Nucleus accumbens (tissue), 56 donors: ENCODE measurements around the gene KRTCAP3.
A peak's percentile ranks its signal among the peaks of the same experiment; 100 is the strongest.
"Not testable (repeated sequence)": the region's sequence is repeated elsewhere in the genome, so short reads cannot be mapped to it uniquely, and the experiment has no call there.

Experiments
- DNase-seq, 56 donors: peaks; one replicate each; lab custom pipeline; 2025; lab: John Stamatoyannopoulos, UW

KRTCAP3 gene

DNA sequence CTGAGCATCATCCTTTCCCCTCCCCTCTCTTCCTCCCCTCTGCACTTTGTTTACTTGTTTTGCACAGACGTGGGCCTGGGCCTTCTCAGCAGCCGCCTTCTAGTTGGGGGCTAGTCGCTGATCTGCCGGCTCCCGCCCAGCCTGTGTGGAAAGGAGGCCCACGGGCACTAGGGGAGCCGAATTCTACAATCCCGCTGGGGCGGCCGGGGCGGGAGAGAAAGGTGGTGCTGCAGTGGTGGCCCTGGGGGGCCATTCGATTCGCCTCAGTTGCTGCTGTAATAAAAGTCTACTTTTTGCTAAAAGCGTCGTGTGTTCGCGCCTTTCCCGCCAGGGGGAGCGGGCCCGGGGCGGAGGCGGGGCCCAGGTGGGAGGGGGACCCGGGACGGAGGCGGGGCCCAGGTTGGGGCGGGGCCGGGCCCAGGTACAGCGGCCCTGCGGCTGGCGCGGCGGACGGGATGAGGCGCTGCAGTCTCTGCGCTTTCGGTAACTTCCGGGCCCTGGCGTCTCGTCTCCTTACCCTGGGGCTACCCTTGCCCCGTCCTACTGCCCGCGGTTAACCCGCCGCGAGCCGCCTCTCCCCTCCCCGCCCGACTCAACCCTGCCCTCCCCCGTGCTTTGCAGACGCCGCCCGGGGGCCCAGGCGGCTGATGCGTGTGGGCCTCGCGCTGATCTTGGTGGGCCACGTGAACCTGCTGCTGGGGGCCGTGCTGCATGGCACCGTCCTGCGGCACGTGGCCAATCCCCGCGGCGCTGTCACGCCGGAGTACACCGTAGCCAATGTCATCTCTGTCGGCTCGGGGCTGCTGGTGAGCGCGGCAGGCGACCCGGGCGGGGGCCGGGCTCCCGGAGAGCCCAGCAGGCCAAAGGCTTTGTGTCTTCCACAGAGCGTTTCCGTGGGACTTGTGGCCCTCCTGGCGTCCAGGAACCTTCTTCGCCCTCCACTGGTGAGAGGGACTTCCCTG is at the start of gene KRTCAP3:
Gene KRTCAP3 (plus strand): TSS at position 424 of the 962 bp plus-strand sequence. CDS start 32 bp downstream, at position 456.
- peak in 3 of 56 donors; percentile 15 to 21 (median 16) for DNase-seq

GRCh38 chr2:27393225-27393624 is 49.0 kb upstream of the KRTCAP3 start:
- DNase-seq: no peak

GRCh38 chr2:27398962-27399361 is 43.2 kb upstream of the KRTCAP3 start:
- DNase-seq: no peak

GRCh38 chr2:27400348-27401135 is 41.6 kb upstream of the KRTCAP3 start:
- DNase-seq: no peak

DNA sequence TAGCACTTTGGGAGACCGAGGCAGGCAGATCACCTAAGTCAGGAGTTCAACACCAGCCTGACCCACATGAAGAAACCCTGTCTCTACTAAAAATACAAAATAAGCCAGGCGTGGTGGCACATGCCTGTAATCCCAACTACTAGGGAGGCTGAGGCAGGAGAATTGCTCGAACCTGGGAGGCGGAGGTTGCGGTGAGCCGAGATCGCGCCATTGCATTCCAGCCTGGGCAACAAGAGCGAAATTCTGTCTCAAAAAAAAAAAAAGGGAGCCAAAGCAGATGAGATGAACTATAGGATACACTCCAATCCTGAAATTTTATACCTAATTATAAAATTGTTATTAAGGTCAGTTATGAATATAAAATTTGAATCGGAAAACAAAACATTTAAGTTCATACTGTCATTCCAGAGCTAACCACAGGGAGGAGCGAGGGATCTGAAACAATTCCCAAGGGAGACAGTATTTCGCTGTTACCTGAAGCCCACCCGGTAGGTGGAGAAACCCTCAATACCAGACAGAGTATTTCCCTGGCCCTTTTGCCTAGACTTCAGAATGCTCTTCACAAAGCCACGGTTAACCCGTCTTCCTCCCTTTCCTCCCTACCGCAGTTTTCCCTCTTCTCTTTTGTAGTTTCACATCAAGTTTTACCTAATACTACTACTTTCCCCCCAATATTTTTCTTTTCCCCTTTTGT is 34.2 kb upstream of the KRTCAP3 start:
- peak in 3 of 56 donors; percentile 3 to 17 (median 4) for DNase-seq

- peak in 2 of 56 donors; percentile 39 to 53 for DNase-seq
Measured at GRCh38 chr2:27408601-27409320, 33.4 kb upstream of the KRTCAP3 start.

DNA sequence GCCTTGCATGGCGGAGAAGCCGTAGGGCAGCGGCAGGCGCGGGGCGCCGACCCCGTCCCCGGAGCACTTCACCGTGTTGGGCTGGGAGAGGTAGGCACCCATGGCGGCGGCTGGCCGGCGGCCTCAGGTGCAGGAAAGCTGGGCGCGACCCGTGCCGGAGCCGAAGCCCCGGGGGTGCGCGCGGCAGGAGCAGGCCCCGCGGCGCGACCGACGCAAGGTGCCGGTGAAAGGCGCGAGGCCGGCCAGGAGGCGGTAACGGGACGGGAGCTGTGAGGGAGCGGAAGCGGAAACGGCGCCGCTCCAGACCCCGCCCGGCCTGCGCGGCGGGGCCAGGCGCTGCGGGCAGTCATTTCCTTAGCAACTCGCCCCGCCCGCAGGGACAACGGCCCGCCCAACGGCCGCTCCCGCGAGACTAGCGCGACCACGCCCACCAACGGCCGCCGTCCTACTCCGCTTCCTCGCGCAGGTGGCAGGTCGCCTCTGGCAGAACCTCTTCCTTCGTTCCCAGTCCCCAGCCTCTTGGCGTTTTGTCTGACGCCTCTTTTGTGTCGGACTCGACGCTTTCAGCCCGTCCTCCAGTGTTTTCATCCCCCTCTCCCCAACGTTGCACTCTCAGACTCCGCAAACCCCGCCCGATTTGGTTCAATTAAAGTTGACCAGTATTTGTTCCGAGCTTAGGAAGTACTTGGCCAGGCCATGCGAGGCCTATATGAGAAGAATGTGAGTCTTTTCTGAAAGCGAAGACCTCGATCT is 32.7 kb upstream of the KRTCAP3 start, which contains the start of gene PPM1G:
Gene PPM1G (minus strand): TSS at position 271 of the 753 bp plus-strand sequence. CDS start 169 bp downstream, at position 102.
- DNase-seq: peak; percentile 12 to 97 (median 90)

DNA sequence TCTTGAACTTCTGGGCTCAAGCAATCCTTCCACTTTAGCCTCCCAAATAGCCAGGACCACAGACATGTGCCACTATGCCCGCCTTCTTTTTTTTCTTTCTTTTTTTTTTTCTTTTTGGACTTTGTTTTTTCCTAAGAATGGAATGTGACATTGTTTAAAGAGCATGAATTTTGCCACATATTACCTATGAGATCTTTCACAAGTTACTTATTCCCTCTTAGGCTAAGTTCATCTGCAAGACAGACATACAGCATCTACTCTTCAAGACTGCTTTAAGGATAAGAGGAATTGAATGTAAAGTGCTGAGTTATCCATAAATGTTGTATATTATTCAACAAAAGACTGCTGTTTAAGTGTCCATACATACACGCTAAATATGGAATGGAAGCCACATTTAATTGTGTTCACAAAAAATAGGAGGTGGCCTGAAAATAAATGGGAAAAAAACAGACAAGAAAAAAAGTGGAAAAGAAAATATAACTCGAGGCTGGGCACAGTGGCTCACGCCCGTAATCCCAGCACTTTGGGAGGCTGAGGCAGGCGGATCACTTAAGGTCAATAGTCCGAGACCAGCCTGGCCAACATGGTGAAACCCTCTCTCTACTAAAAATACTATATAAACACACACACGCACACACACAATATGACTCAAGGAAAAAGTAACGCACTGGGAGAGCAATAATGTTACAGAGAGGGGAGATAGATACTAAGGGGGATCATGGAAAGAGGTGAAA is 29.6 kb upstream of the KRTCAP3 start:
- no peak for DNase-seq

DNA sequence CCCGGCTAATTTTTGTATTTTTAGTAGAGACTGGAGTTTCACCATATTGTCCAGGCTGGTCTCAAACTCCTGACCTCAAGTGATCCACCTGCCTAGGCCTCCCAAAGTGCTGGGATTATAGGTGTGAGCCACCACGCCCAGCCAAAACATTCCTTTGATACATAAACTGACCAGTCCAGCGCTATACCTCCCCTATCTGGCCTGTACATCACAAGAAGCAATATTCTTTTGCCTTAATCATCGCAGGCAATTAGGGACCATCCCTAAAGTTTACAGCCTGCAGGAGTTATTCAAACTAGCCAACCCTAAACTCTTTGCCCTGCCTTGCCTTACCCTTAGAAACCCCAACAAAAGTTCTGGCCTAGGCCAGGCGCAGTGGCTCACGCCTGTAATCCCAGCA is 26.0 kb upstream of the KRTCAP3 start:
- no peak for DNase-seq

DNA sequence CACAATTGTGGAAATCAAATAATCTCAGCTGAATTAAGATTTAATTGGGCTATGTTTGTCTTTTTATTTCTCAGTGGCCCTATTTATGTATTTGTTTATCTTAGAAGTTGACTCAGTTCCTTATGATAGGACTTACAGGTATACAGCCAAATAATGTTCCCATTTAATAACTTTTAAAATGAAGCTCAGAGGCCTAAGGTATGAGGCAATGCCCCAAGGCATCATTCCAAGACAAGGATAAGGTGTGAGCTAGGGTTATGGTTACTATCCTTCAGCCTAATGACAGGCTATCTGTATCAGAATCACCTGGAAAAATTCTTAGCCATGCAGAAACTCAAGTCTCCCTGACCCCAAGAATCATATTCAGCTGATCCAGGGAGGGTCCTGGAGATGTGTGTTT is 21.2 kb upstream of the KRTCAP3 start:
- no peak for DNase-seq

GRCh38 chr2:27421660-27422250 is 20.4 kb upstream of the KRTCAP3 start:
- DNase-seq: no peak

- DNase-seq: no peak
Measured at GRCh38 chr2:27422958-27423357, 19.2 kb upstream of the KRTCAP3 start.

GRCh38 chr2:27425039-27425438 is 17.1 kb upstream of the KRTCAP3 start:
- not testable (repeated sequence) for DNase-seq

DNA sequence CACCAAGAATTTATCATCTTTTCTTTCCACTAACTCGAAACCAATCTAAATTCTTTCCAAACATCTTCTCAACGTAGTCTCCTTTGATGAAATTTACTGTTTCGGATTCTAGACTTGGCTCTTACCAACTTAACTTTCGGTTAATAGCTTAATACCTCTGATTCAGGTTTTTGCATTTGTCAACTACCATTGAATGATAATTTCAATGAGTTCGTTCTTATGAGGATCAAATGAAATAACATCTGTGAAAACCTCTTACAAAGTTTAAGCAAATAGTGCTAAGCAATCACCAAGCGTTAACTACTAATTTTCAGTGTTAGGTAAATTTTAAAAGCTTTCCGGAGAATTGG is 14.3 kb upstream of the KRTCAP3 start:
- no peak for DNase-seq

- peak; percentile 57 to 97 (median 89) for DNase-seq
Measured at GRCh38 chr2:27428213-27428977, 13.8 kb upstream of the KRTCAP3 start, which contains the start of gene NRBP1. NRBP1 (plus strand) TSS chr2:27428631; CDS start chr2:27433274, 4,643 bp downstream.

GRCh38 chr2:27428978-27429541 is 13.1 kb upstream of the KRTCAP3 start:
- DNase-seq: peak in 53 of 56 donors; percentile 6 to 89 (median 76)

DNA sequence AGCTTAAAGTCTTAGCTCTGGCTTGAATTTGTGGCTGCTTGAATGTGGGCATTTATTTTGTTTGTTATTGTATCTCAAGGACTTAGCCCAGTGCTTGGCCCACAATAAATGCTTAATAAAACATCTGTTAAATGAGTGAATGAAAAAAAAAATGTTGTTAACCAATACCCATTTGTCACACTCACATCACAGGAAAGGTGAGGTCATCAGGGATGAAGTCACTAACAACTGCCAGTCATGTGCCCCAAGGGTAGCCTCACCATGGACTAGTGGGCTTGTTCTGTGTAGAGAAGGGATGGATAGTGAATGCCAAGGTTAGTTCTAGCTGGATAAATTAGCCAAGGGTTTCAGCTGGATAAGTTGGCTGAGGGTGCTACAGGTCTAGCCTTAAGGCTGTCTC is 10.8 kb upstream of the KRTCAP3 start:
- peak in 1 of 56 donors; percentile 14 for DNase-seq
